ENCODE measurements around the gene ZEB1. TPM values are rescaled to one million over a fixed set of nuclear protein-coding genes. Genes with fewer than 3 reads are reported as not detected.

Gene ZEB1
- total and polyA plus RNA-seq, 9 of the 15 experiments (the other 6 are each of a cell fraction or from before 2014, with no cell fraction given) = 2.1 to 8.4 (median 4.9) TPM

DNA sequence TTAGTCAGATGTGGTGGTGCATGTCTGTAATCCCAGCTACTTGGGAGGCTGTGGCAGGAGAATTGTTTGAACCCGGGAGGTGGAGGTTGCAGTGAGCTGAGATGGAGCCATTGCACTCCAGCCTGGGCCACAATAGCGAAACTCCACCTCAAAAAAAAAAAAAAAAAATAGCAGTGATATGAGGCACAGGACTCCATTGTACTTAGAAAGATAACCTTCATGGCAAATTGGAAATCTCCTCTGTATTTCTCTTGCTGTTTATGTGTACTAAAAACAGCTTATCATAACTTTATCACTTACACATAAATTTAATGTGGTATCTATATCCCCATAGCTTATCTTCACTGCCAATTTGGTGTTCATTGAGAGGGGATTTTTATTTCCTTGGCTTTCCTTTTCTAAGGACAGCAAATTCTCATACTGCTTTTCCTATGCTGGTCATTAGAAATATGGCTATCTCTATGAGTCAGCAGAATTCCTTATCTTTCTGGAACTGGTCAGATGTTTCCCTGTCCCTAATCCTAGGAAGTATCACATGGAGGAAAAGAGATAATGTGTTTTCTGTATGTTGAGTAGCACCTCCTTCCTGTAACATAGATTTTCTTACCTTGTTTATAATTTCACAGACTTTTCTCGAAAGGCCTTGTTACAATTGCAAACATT is 40.6 kb upstream of the ZEB1 start (continued):
- TF ChIP-seq DPF2 (IDR thresholded peaks at IDR 0.05) (peak; percentile 91), ZNF408 (CRISPR knock-in tag; IDR thresholded peaks at IDR 0.05; ENCODE audit: low read depth) (no peak), TAF15 (IDR thresholded peaks at IDR 0.05; ENCODE audit: low read depth, low read length) (no peak), POLR3G (IDR thresholded peaks at IDR 0.05; ENCODE audit: extremely low read depth, insufficient read length, insufficient replicate concordance) (no peak), TGIF2 (CRISPR knock-in tag; IDR thresholded peaks at IDR 0.05) (no peak), ZNF282 (CRISPR knock-in tag; IDR thresholded peaks at IDR 0.05) (no peak), MYNN (IDR thresholded peaks at IDR 0.05) (no peak), MYNN (CRISPR knock-in tag; IDR thresholded peaks at IDR 0.05) (no peak), ZNF121 (CRISPR knock-in tag; conservative IDR thresholded peaks at IDR 0.05) (no peak), LARP7 (IDR thresholded peaks at IDR 0.05) (no peak), HNRNPH1 (optimal IDR thresholded peaks at IDR 0.05; ENCODE audit: low read depth, low read length) (no peak), DACH1 (IDR thresholded peaks at IDR 0.05; ENCODE audit: partially characterized antibody) (peak; percentile 44), ZNF586 (CRISPR knock-in tag; conservative IDR thresholded peaks at IDR 0.05) (no peak), BMI1 (IDR thresholded peaks at IDR 0.05; ENCODE audit: low read length) (no peak), EWSR1 (IDR thresholded peaks at IDR 0.05; ENCODE audit: borderline replicate concordance, low read depth, partially characterized antibody) (no peak)
- TF ChIP-seq, protein P1, sequence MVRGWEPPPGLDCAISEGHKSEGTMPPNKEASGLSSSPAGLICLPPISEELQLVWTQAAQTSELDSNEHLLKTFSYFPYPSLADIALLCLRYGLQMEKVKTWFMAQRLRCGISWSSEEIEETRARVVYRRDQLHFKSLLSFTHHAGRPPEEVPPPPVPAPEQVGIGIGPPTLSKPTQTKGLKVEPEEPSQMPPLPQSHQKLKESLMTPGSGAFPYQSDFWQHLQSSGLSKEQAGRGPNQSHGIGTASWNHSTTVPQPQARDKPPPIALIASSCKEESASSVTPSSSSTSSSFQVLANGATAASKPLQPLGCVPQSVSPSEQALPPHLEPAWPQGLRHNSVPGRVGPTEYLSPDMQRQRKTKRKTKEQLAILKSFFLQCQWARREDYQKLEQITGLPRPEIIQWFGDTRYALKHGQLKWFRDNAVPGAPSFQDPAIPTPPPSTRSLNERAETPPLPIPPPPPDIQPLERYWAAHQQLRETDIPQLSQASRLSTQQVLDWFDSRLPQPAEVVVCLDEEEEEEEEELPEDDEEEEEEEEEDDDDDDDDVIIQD (CRISPR knock-in tag; IDR thresholded peaks at IDR 0.05) = no peak
- TF ChIP-seq, protein P2, sequence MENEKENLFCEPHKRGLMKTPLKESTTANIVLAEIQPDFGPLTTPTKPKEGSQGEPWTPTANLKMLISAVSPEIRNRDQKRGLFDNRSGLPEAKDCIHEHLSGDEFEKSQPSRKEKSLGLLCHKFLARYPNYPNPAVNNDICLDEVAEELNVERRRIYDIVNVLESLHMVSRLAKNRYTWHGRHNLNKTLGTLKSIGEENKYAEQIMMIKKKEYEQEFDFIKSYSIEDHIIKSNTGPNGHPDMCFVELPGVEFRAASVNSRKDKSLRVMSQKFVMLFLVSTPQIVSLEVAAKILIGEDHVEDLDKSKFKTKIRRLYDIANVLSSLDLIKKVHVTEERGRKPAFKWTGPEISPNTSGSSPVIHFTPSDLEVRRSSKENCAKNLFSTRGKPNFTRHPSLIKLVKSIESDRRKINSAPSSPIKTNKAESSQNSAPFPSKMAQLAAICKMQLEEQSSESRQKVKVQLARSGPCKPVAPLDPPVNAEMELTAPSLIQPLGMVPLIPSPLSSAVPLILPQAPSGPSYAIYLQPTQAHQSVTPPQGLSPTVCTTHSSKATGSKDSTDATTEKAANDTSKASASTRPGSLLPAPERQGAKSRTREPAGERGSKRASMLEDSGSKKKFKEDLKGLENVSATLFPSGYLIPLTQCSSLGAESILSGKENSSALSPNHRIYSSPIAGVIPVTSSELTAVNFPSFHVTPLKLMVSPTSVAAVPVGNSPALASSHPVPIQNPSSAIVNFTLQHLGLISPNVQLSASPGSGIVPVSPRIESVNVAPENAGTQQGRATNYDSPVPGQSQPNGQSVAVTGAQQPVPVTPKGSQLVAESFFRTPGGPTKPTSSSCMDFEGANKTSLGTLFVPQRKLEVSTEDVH (IDR thresholded peaks at IDR 0.05; ENCODE audit: low read depth, partially characterized antibody) = no peak
- TF ChIP-seq, protein P3, sequence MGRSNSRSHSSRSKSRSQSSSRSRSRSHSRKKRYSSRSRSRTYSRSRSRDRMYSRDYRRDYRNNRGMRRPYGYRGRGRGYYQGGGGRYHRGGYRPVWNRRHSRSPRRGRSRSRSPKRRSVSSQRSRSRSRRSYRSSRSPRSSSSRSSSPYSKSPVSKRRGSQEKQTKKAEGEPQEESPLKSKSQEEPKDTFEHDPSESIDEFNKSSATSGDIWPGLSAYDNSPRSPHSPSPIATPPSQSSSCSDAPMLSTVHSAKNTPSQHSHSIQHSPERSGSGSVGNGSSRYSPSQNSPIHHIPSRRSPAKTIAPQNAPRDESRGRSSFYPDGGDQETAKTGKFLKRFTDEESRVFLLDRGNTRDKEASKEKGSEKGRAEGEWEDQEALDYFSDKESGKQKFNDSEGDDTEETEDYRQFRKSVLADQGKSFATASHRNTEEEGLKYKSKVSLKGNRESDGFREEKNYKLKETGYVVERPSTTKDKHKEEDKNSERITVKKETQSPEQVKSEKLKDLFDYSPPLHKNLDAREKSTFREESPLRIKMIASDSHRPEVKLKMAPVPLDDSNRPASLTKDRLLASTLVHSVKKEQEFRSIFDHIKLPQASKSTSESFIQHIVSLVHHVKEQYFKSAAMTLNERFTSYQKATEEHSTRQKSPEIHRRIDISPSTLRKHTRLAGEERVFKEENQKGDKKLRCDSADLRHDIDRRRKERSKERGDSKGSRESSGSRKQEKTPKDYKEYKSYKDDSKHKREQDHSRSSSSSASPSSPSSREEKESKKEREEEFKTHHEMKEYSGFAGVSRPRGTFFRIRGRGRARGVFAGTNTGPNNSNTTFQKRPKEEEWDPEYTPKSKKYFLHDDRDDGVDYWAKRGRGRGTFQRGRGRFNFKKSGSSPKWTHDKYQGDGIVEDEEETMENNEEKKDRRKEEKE (IDR thresholded peaks at IDR 0.05; ENCODE audit: borderline replicate concordance in 1 of 2, control insufficient read depth in 1 of 2, low read depth in 2 of 2, low read length in 1 of 2) = no peak
- TF ChIP-seq, protein P4, sequence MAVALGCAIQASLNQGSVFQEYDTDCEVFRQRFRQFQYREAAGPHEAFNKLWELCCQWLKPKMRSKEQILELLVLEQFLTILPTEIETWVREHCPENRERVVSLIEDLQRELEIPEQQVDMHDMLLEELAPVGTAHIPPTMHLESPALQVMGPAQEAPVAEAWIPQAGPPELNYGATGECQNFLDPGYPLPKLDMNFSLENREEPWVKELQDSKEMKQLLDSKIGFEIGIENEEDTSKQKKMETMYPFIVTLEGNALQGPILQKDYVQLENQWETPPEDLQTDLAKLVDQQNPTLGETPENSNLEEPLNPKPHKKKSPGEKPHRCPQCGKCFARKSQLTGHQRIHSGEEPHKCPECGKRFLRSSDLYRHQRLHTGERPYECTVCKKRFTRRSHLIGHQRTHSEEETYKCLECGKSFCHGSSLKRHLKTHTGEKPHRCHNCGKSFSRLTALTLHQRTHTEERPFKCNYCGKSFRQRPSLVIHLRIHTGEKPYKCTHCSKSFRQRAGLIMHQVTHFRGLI (CRISPR knock-in tag; IDR thresholded peaks at IDR 0.05) = no peak
